HG03175 (cell line): ENCODE data around the gene CCL7.

Experiments
- ATAC-seq: cut with Tn5 transposase; IDR thresholded peaks from one replicate; pipeline ENCODE4 v1.9.1; 2021; ENCODE audit warnings: mild to moderate bottlenecking, moderate library complexity; ENCODE audit not compliant: unreplicated experiment

The CCL7 gene

GRCh38 chr17:34283571-34283970, 13.6 kb downstream of the CCL7 start:
- ATAC-seq, result no peak

- no peak for ATAC-seq
These were observed 15.3 kb downstream of the CCL7 start, which contains the start of gene CCL11 for GRCh38 chr17:34285286-34285792. Gene CCL11, plus strand, starts transcription at chr17:34285742. Its CDS starts 67 bp downstream, at chr17:34285809.

- ATAC-seq, result no peak
These were observed 17.9 kb downstream of the CCL7 start for GRCh38 chr17:34287875-34288274.

- no peak for ATAC-seq
These were observed 20.6 kb downstream of the CCL7 start for GRCh38 chr17:34290586-34290985.

GRCh38 chr17:34291721-34292348, 21.8 kb downstream of the CCL7 start:
- no peak for ATAC-seq

- no peak for ATAC-seq
These were observed 29.0 kb downstream of the CCL7 start for GRCh38 chr17:34299027-34299426.

GRCh38 chr17:34299956-34300577, 30.0 kb downstream of the CCL7 start:
- ATAC-seq, result no peak

- ATAC-seq, result no peak
These were observed 30.8 kb downstream of the CCL7 start for GRCh38 chr17:34300652-34301370.

- no peak for ATAC-seq
These were observed 32.0 kb downstream of the CCL7 start for GRCh38 chr17:34301986-34302385.

- ATAC-seq, result no peak
These were observed 32.6 kb downstream of the CCL7 start for GRCh38 chr17:34302636-34303035.

- no peak for ATAC-seq
These were observed 33.6 kb downstream of the CCL7 start for GRCh38 chr17:34303606-34304005.

GRCh38 chr17:34305061-34305460, 35.0 kb downstream of the CCL7 start:
- ATAC-seq, result no peak

- no peak for ATAC-seq
These were observed 35.6 kb downstream of the CCL7 start for GRCh38 chr17:34305606-34306005.

- ATAC-seq, result no peak
These were observed 36.4 kb downstream of the CCL7 start for GRCh38 chr17:34306466-34306865.

GRCh38 chr17:34307110-34307509, 37.1 kb downstream of the CCL7 start:
- ATAC-seq, result no peak

GRCh38 chr17:34308371-34308770, 38.4 kb downstream of the CCL7 start:
- ATAC-seq, result no peak

GRCh38 chr17:34311291-34311690, 41.3 kb downstream of the CCL7 start:
- no peak for ATAC-seq

GRCh38 chr17:34312080-34312479, 42.1 kb downstream of the CCL7 start:
- no peak for ATAC-seq

- no peak for ATAC-seq
These were observed 43.1 kb downstream of the CCL7 start for GRCh38 chr17:34313164-34313563.

GRCh38 chr17:34314279-34314678, 44.3 kb downstream of the CCL7 start:
- no peak for ATAC-seq

- no peak for ATAC-seq
These were observed 48.5 kb downstream of the CCL7 start for GRCh38 chr17:34318474-34318873.

GRCh38 chr17:34319039-34319483, 49.0 kb downstream of the CCL7 start, which contains the start of gene CCL8:
Gene CCL8, plus strand, starts transcription at chr17:34319435. Its CDS starts 67 bp downstream, at chr17:34319502.
- ATAC-seq, result no peak
